Adrenal gland (tissue), 5 donors: ENCODE results near the gene HOXA6.

Experiments
- POLR2A ChIP-seq, 2 donors: fragments of 450-650 bp; IDR thresholded peaks; one replicate each; pipeline ENCODE4 v1.6.1; 2017; ENCODE audit warnings: antibody characterized with exemption in 2 of 2, mild to moderate bottlenecking in 2 of 2, moderate library complexity in 1 of 2
- TF ChIP-seq, protein P1 (sequence below), 6 experiments: fragments of 450-650 bp in 4 of 6; fragments of 200-600 bp in 2 of 6; sonication (generic) in 1 of 6; IDR thresholded peaks; 1 replicate in 5 of 6; 2 replicates in 1 of 6; pipeline versions ENCODE4 v1.5.1 to v1.8.0; 2016 to 2021; ENCODE audit warnings: antibody characterized with exemption in 6 of 6, mild to moderate bottlenecking in 2 of 6, moderate library complexity in 1 of 6
- donor health status: DM: no; HTN: no; CAD: no.

GRCh38 chr7:27151931-27152815, 4.6 kb upstream of the HOXA6 start, which contains the start of gene HOXA3:
- TF ChIP-seq, protein P1, sequence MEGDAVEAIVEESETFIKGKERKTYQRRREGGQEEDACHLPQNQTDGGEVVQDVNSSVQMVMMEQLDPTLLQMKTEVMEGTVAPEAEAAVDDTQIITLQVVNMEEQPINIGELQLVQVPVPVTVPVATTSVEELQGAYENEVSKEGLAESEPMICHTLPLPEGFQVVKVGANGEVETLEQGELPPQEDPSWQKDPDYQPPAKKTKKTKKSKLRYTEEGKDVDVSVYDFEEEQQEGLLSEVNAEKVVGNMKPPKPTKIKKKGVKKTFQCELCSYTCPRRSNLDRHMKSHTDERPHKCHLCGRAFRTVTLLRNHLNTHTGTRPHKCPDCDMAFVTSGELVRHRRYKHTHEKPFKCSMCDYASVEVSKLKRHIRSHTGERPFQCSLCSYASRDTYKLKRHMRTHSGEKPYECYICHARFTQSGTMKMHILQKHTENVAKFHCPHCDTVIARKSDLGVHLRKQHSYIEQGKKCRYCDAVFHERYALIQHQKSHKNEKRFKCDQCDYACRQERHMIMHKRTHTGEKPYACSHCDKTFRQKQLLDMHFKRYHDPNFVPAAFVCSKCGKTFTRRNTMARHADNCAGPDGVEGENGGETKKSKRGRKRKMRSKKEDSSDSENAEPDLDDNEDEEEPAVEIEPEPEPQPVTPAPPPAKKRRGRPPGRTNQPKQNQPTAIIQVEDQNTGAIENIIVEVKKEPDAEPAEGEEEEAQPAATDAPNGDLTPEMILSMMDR (IDR thresholded peaks at IDR 0.05) = no peak
- TF ChIP-seq POLR2A (IDR thresholded peaks at IDR 0.05) = peak in 1 of 2 donors; percentile 23
